GM21515 (cell line): Measurements from ENCODE around the gene UBA3.

ENCODE experiments used
- ATAC-seq: cut with Tn5 transposase; IDR thresholded peaks from one replicate; pipeline ENCODE4 v1.9.1; 2021; ENCODE audit not compliant: unreplicated experiment

UBA3 gene

GRCh38 chr3:69079269-69080159, 651 bp downstream of the UBA3 start:
- no peak for ATAC-seq

- ATAC-seq, result no peak
These were observed 7.2 kb downstream of the UBA3 start for GRCh38 chr3:69072928-69073327.

GRCh38 chr3:69066121-69066520, 14.0 kb downstream of the UBA3 start:
- no peak for ATAC-seq

- ATAC-seq, result no peak
These were observed 14.7 kb downstream of the UBA3 start for GRCh38 chr3:69065318-69065964.

- ATAC-seq, result no peak
These were observed 16.5 kb downstream of the UBA3 start for GRCh38 chr3:69063636-69064035.

GRCh38 chr3:69059688-69060087, 20.5 kb downstream of the UBA3 start:
- no peak for ATAC-seq

GRCh38 chr3:69058947-69059224, 21.3 kb downstream of the UBA3 start:
- no peak for ATAC-seq

GRCh38 chr3:69058180-69058946, 21.8 kb downstream of the UBA3 start:
- peak; percentile 91 for ATAC-seq

- ATAC-seq, result peak; percentile 2
These were observed 27.7 kb downstream of the UBA3 start for GRCh38 chr3:69052472-69052898.

- peak; percentile 97 for ATAC-seq
These were observed 28.3 kb downstream of the UBA3 start, which contains the start of gene TMF1 for GRCh38 chr3:69051756-69052471. Gene TMF1, minus strand, starts transcription at chr3:69052333. Its CDS starts 247 bp downstream, at chr3:69052086.

GRCh38 chr3:69048990-69049389, 31.2 kb downstream of the UBA3 start:
- ATAC-seq, result no peak

GRCh38 chr3:69044608-69045007, 35.6 kb downstream of the UBA3 start:
- no peak for ATAC-seq

- no peak for ATAC-seq
These were observed 46.7 kb downstream of the UBA3 start for GRCh38 chr3:69033470-69033869.

- no peak for ATAC-seq
These were observed 47.4 kb downstream of the UBA3 start for GRCh38 chr3:69032737-69033136.

GRCh38 chr3:69032142-69032541, 48.0 kb downstream of the UBA3 start:
- no peak for ATAC-seq

- ATAC-seq, result no peak
These were observed 48.5 kb downstream of the UBA3 start for GRCh38 chr3:69031635-69032034.

- ATAC-seq, result no peak
These were observed 59.3 kb downstream of the UBA3 start for GRCh38 chr3:69020857-69021256.

- no peak for ATAC-seq
These were observed 59.7 kb downstream of the UBA3 start for GRCh38 chr3:69020424-69020823.

- ATAC-seq, result no peak
These were observed 63.3 kb downstream of the UBA3 start for GRCh38 chr3:69016901-69017300.

- ATAC-seq, result no peak
These were observed 64.1 kb downstream of the UBA3 start for GRCh38 chr3:69016102-69016501.

GRCh38 chr3:69014022-69014580, 66.1 kb downstream of the UBA3 start:
- no peak for ATAC-seq
